Adrenal gland (tissue), 5 donors: Measurements from ENCODE around the gene SLC37A1.

Experiments used
- CTCF ChIP-seq, 6 experiments: fragments of 450-650 bp in 4 of 6; fragments of 200-600 bp in 2 of 6; sonication (generic) in 1 of 6; IDR thresholded peaks; 1 replicate in 5 of 6; 2 replicates in 1 of 6; pipeline versions ENCODE4 v1.5.1 to v1.8.0; 2016 to 2021; ENCODE audit warnings: antibody characterized with exemption in 6 of 6, mild to moderate bottlenecking in 2 of 6, moderate library complexity in 1 of 6
- POLR2A ChIP-seq, 2 donors: fragments of 450-650 bp; IDR thresholded peaks; one replicate each; pipeline ENCODE4 v1.6.1; 2017; ENCODE audit warnings: antibody characterized with exemption in 2 of 2, mild to moderate bottlenecking in 2 of 2, moderate library complexity in 1 of 2
- donor health status: DM: no; HTN: no; CAD: no.

GRCh38 chr21:42478504-42478903, 35.1 kb upstream of the SLC37A1 start:
- TF ChIP-seq CTCF (IDR thresholded peaks at IDR 0.05) (no peak), POLR2A (IDR thresholded peaks at IDR 0.05) (no peak)
